ENCODE results near the gene AP2M1. TPM values are rescaled to one million over a fixed set of nuclear protein-coding genes. Genes with fewer than 3 reads are reported as not detected.

Gene AP2M1
- total RNA-seq, 1 donor from 2014 or later: 274 TPM

DNA sequence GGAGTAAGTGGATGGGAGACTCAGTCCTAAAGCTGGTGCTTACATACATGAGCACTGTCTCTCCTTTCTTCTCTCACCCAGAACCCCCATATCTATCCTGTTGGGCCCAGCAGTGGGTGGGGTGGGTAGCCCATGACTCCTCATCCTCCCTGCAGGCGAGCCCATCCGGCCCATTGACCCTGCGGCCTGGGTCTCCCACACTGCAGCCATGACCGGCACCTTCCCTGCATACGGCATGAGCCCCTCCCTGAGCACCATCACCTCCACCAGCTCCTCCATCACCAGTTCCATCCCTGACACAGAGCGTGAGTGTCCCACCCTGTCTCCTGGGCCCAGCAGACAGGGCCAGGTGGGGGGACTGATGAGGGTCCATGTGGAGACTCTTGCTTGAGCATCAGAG is 8.0 kb upstream of the AP2M1 start:
- H3K4me3 ChIP-seq (ENCODE audit: low read depth, low read length): no peak overlapping the region
- TF ChIP-seq, protein P1, sequence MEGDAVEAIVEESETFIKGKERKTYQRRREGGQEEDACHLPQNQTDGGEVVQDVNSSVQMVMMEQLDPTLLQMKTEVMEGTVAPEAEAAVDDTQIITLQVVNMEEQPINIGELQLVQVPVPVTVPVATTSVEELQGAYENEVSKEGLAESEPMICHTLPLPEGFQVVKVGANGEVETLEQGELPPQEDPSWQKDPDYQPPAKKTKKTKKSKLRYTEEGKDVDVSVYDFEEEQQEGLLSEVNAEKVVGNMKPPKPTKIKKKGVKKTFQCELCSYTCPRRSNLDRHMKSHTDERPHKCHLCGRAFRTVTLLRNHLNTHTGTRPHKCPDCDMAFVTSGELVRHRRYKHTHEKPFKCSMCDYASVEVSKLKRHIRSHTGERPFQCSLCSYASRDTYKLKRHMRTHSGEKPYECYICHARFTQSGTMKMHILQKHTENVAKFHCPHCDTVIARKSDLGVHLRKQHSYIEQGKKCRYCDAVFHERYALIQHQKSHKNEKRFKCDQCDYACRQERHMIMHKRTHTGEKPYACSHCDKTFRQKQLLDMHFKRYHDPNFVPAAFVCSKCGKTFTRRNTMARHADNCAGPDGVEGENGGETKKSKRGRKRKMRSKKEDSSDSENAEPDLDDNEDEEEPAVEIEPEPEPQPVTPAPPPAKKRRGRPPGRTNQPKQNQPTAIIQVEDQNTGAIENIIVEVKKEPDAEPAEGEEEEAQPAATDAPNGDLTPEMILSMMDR (conservative IDR thresholded peaks at IDR 0.05; ENCODE audit: low read depth, low read length): no peak
- DNase-seq (ENCODE audit: low read depth): no peak

DNA sequence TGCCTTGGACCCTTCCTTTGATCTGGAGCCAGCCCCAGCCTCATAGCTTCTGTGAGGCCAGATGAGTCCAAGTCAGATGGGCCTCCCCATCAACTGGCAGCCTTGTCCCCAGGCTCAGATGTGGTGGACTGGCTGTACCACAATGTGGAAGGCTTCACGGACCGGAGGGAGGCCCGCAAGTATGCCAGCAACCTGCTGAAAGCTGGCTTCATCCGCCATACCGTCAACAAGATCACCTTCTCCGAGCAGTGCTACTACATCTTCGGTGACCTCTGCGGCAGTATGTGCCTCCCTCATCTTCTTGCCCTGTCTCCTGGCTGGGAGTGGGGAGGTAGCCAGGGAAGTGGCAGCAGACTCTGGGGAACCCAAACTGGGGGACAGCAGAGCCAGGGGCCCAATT is 6.9 kb upstream of the AP2M1 start:
- H3K4me3 ChIP-seq (ENCODE audit: low read depth, low read length): no peak overlapping the region
- DNase-seq (ENCODE audit: low read depth): no peak
- TF ChIP-seq, protein P1 (conservative IDR thresholded peaks at IDR 0.05; ENCODE audit: low read depth, low read length): no peak

DNA sequence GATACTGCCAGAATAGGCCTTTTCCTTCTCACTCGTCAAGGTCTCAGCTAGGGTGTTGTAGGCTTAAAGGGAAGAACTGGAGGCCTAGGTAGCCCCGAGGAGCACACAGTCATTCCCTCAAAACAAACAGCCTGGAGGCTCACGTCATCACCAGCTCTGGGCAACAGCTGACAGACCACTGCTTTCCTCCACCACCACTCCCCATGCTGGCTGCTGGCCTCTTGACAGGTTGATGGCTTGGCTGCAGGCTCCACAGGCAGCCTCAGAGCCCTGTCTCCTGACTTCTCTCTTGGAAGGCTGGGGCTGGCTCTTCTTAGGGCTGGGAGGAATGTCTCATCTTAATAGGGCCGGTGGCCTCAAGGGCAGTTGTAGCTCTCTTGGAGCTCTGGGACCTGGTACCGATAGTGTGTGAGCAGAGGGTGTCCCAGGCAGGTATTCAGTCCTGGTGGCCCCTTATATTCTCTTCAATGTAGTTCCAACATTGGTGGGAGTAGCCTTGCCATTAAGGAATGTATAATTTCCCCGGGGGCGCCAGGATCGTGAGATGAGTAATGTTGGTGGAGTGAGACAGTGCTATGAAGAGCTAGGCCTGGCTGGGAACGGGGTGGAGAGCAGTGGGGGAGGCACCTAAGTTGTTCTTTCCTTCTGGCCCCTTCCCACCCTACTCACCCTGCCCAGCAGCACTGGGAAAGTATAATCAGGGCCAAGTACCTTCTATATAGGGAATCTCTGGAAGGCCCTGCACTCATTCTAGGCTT is 6.1 kb upstream of the AP2M1 start:
- no peak for DNase-seq (ENCODE audit: low read depth)
- TF ChIP-seq, protein P1 (conservative IDR thresholded peaks at IDR 0.05; ENCODE audit: low read depth, low read length): no peak
- H3K4me3 ChIP-seq (ENCODE audit: low read depth, low read length): no peak overlapping the region

DNA sequence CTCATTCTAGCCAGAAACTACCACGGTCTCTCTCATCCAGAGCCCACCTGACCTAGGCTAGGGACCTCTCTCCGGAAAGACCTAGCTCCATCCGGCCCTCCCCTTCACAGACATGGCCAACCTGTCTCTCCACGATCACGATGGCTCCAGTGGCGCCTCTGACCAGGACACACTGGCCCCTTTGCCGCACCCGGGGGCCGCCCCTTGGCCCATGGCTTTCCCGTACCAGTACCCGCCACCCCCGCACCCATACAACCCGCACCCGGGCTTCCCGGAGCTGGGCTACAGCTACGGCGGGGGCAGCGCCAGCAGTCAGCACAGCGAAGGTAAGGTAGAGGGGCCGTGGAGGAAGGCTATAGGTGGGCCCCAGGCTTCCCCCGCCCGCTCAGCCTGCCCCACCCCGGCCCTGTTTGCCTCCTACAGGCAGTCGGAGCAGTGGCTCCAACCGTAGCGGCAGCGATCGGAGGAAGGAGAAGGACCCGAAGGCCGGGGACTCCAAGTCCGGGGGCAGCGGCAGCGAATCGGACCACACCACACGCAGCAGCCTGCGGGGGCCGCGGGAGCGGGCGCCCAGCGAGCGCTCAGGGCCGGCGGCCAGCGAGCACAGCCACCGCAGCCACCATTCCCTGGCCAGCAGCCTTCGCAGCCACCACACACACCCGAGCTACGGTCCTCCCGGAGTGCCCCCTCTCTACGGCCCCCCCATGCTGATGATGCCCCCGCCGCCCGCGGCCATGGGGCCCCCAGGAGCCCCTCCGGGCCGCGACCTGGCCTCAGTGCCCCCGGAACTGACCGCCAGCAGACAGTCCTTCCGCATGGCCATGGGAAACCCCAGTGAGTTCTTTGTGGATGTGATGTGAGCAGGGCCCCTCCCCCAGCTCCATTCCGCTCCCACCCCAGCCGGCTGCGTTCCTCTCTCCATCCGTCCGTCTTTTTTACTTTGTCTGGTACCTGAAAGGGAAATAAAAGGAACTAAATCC is 4.5 kb upstream of the AP2M1 start:
- DNase-seq (ENCODE audit: low read depth): no peak
- no peak overlapping the region for H3K4me3 ChIP-seq (ENCODE audit: low read depth, low read length)
- TF ChIP-seq, protein P1 (conservative IDR thresholded peaks at IDR 0.05; ENCODE audit: low read depth, low read length): no peak

DNA sequence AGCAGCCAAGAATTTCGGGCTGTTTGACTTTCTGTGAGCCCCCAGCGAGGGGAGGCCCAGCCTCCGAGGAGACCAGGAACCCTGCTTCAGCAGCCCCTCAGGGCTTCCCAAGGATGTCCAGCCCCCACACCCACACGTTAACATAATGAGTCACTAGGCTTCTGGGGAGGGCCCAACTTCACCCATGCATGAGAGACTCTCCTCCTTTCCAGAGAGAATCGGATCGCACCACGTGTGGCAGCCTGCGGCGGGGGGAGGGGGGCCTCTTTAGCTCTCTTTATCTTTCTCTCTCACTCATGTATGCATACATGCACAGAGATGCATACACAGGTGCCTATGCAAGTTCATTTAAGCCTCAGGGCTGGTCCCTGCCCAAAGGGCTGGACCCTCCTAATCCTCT is 3.1 kb upstream of the AP2M1 start:
- no peak overlapping the region for H3K4me3 ChIP-seq (ENCODE audit: low read depth, low read length)
- DNase-seq (ENCODE audit: low read depth): no peak
- TF ChIP-seq, protein P1 (conservative IDR thresholded peaks at IDR 0.05; ENCODE audit: low read depth, low read length): no peak

DNA sequence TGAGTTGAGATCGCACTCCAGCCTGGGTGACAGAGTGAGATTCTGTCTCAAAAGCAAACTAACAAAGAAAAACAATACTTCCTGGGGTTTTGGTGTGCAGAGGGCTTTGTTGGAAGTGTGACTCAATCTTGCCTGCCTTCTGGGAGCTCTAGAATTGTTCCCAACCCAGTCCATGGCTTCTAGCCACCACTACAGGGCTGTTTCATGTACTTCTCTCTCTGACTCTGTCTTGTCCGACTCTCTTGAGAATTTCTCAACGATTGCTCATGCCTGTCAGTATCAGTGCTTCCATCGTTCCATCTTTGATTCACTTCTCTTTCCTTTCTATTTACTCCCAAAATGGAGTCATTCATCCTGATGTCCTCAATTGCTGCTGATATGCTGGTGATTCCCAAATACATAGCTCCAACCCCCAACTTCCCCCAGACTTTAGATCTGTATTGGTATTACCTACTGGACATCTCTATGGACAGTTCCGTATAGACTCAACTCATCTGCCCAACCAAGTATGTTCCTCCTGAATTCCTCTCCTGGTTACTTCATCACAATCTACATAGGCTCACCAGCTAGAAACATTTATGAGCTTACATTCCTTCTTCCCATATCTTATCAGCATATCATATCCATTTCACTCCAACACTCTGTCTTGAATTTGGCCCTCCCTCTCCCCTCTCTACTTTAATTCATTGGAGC is 1.8 kb upstream of the AP2M1 start:
- TF ChIP-seq, protein P1 (conservative IDR thresholded peaks at IDR 0.05; ENCODE audit: low read depth, low read length): no peak
- no peak overlapping the region for H3K4me3 ChIP-seq (ENCODE audit: low read depth, low read length)
- DNase-seq (ENCODE audit: low read depth): no peak

Data from epithelial cell of proximal tubule (primary cell).